SK-N-SH (cell line): ENCODE results near the gene THAP2.

Source experiments
- CTCF ChIP-seq: fragments of 200-600 bp; sonication (generic); IDR thresholded peaks from 2 replicates; pipeline ENCODE4 v1.6.1; 2017; ENCODE audit warnings: antibody characterized with exemption, mild to moderate bottlenecking, moderate library complexity
- EZH2phosphoT487 ChIP-seq: fragments of 200-600 bp; sonication (generic); IDR thresholded peaks from 2 replicates; pipeline ENCODE4 v1.6.1; 2017; ENCODE audit warnings: low read depth, mixed run types, mild to moderate bottlenecking, antibody characterized with exemption, moderate library complexity, borderline replicate concordance
- GABPA ChIP-seq: IDR thresholded peaks from 2 replicates; pipeline ENCODE4 v1.4.0; 2012; ENCODE audit warnings: low read depth, mild to moderate bottlenecking
- JUND ChIP-seq: IDR thresholded peaks from 2 replicates; pipeline ENCODE4 v1.4.0; 2012
- MAX ChIP-seq: IDR thresholded peaks from 2 replicates; pipeline ENCODE4 v1.4.0; 2012; ENCODE audit warnings: low read depth
- POLR2AphosphoS5 ChIP-seq: IDR thresholded peaks from 2 replicates; pipeline ENCODE4 v1.6.1; 2012; ENCODE audit warnings: low read depth, low read length
- RAD21 ChIP-seq: IDR thresholded peaks from 2 replicates; pipeline ENCODE4 v1.6.1; 2012; ENCODE audit warnings: mild to moderate bottlenecking, low read length
- REST ChIP-seq: IDR thresholded peaks from 2 replicates; pipeline ENCODE4 v1.6.1; 2012; ENCODE audit warnings: mild to moderate bottlenecking, low read depth, low read length, moderate library complexity
- RFX5 ChIP-seq: IDR thresholded peaks from 2 replicates; pipeline ENCODE4 v1.6.1; 2012; ENCODE audit warnings: mild to moderate bottlenecking, improper control_type of control experiment, low read length
- TCF12 ChIP-seq: IDR thresholded peaks from 2 replicates; pipeline ENCODE4 v1.4.0; 2012
- USF1 ChIP-seq: IDR thresholded peaks from 2 replicates; pipeline ENCODE4 v1.4.0; 2012; ENCODE audit warnings: low read depth, borderline replicate concordance
- YY1 ChIP-seq: IDR thresholded peaks from 2 replicates; pipeline ENCODE4 v1.4.0; 2012; ENCODE audit warnings: low read depth, mild to moderate bottlenecking
- ZBTB33 ChIP-seq: IDR thresholded peaks from 2 replicates; pipeline ENCODE4 v1.4.0; 2012; ENCODE audit warnings: low read depth, borderline replicate concordance

- TF ChIP-seq MAX (no peak), RAD21 (no peak), CTCF (no peak), RFX5 (no peak), POLR2AphosphoS5 (no peak), YY1 (no peak), GABPA (no peak), JUND (no peak), REST (no peak), EZH2phosphoT487 (no peak), TCF12 (no peak), USF1 (no peak), ZBTB33 (no peak)
Measured at GRCh38 chr12:71645268-71645667, 18.8 kb upstream of the THAP2 start.
